Activated naive CD4-positive, alpha-beta T cell treated with Interleukin-2 at 50 U/mL for 16 hours (primary cell): ENCODE results near the gene TGFBR1.
A peak's percentile ranks its signal among the peaks of the same experiment; 100 is the strongest.

Experiments
- DNase-seq: peaks from one replicate; pipeline ENCODE4 v3.0.0-alpha.2; 2020

The TGFBR1 gene

GRCh38 chr9:99104459-99105151, at the start of gene TGFBR1:
Gene TGFBR1, plus strand, starts transcription at chr9:99105113. Its CDS starts 93 bp downstream, at chr9:99105206.
- peak; percentile 94 for DNase-seq

GRCh38 chr9:99055384-99055783, 49.5 kb upstream of the TGFBR1 start:
- DNase-seq, result no peak

- DNase-seq, result no peak
Observed at GRCh38 chr9:99056186-99056585, 48.7 kb upstream of the TGFBR1 start.

- peak; percentile 27 for DNase-seq
Observed at GRCh38 chr9:99056886-99057664, 47.8 kb upstream of the TGFBR1 start.

- DNase-seq, result peak; percentile 68
Observed at GRCh38 chr9:99057665-99058625, 47.0 kb upstream of the TGFBR1 start.

GRCh38 chr9:99058964-99059921, 45.7 kb upstream of the TGFBR1 start:
- DNase-seq, result no peak

GRCh38 chr9:99060621-99061020, 44.3 kb upstream of the TGFBR1 start:
- no peak for DNase-seq

GRCh38 chr9:99062549-99062948, 42.4 kb upstream of the TGFBR1 start:
- DNase-seq, result no peak

GRCh38 chr9:99063522-99063921, 41.4 kb upstream of the TGFBR1 start:
- no peak for DNase-seq

- DNase-seq, result no peak
Observed at GRCh38 chr9:99066571-99066970, 38.3 kb upstream of the TGFBR1 start.

- DNase-seq, result no peak
Observed at GRCh38 chr9:99069075-99069474, 35.8 kb upstream of the TGFBR1 start.

- no peak for DNase-seq
Observed at GRCh38 chr9:99069546-99069945, 35.4 kb upstream of the TGFBR1 start.

- no peak for DNase-seq
Observed at GRCh38 chr9:99070681-99071080, 34.2 kb upstream of the TGFBR1 start.

- DNase-seq, result no peak
Observed at GRCh38 chr9:99071313-99072039, 33.4 kb upstream of the TGFBR1 start.

GRCh38 chr9:99072040-99072394, 32.9 kb upstream of the TGFBR1 start:
- DNase-seq, result no peak

GRCh38 chr9:99073347-99073746, 31.6 kb upstream of the TGFBR1 start:
- no peak for DNase-seq

- no peak for DNase-seq
Observed at GRCh38 chr9:99073985-99074901, 30.7 kb upstream of the TGFBR1 start.

- DNase-seq, result no peak
Observed at GRCh38 chr9:99074902-99075245, 30.0 kb upstream of the TGFBR1 start.

GRCh38 chr9:99075246-99075912, 29.5 kb upstream of the TGFBR1 start:
- DNase-seq, result no peak

- DNase-seq, result no peak
Observed at GRCh38 chr9:99076030-99076429, 28.9 kb upstream of the TGFBR1 start.
